Neural cell (in vitro differentiated cells): Measurements from ENCODE around the gene LDLRAD4.

Experiments used
- CTCF ChIP-seq: fragments of 450-650 bp; IDR thresholded peaks from 2 replicates; pipeline ENCODE4 v1.5.1; 2014; ENCODE audit warnings: antibody characterized with exemption, mild to moderate bottlenecking, moderate library complexity; ENCODE audit not compliant: poor library complexity, severe bottlenecking
- MXI1 ChIP-seq: fragments of 450-650 bp; conservative IDR thresholded peaks from 2 replicates; pipeline ENCODE4 v1.6.1; 2014; ENCODE audit warnings: antibody characterized with exemption, mild to moderate bottlenecking; ENCODE audit not compliant: poor library complexity, severe bottlenecking
- POLR2AphosphoS5 ChIP-seq: IDR thresholded peaks from 2 replicates; pipeline ENCODE4 v1.6.1; 2012
- RAD21 ChIP-seq: fragments of 450-650 bp; conservative IDR thresholded peaks from 2 replicates; pipeline ENCODE4 v1.6.1; 2014; ENCODE audit warnings: antibody characterized with exemption, mild to moderate bottlenecking, moderate library complexity
- SMC3 ChIP-seq: fragments of 450-650 bp; conservative IDR thresholded peaks from 2 replicates; pipeline ENCODE4 v1.6.1; 2014; ENCODE audit warnings: antibody characterized with exemption, mild to moderate bottlenecking, moderate library complexity; ENCODE audit not compliant: poor library complexity
- TAF1 ChIP-seq: IDR thresholded peaks from 2 replicates; pipeline ENCODE4 v1.6.1; 2012; ENCODE audit warnings: low read depth

- TF ChIP-seq CTCF = no peak
- no peak for TF ChIP-seq MXI1
- TF ChIP-seq RAD21 = no peak
- TF ChIP-seq POLR2AphosphoS5 = no peak
- TF ChIP-seq TAF1 = no peak
- TF ChIP-seq SMC3 = no peak
Observed at GRCh38 chr18:13246591-13246990, 28.0 kb downstream of the LDLRAD4 start.
